ENCODE data around the gene CTSF.
"Not testable (repeated sequence)": the region's sequence is repeated elsewhere in the genome, so short reads cannot be mapped to it uniquely, and the experiment has no call there.

CTSF gene

GRCh38 chr11:66556086-66556485 is 12.3 kb downstream of the CTSF start:
- DNase-seq, result no peak

DNA sequence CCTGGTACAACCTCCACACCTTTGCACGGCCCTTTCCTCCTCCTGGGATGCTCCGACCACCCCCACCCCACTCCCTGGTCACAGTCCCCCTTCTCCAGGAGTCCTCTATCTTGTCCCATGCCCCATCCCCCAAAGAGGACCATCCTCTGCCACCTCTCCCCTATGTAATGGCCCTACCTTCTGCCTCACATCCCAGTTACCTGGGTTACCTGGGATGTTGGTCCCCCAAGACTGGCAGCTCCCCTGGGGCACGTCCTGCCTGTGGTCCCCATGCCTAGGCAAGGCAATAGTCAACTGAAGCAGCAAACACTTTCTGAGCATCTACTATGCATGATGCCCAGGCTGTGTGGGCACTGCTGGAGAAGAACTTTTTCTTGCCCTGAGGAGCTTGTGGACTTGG is 13.0 kb downstream of the CTSF start:
- DNase-seq, result no peak

DNA sequence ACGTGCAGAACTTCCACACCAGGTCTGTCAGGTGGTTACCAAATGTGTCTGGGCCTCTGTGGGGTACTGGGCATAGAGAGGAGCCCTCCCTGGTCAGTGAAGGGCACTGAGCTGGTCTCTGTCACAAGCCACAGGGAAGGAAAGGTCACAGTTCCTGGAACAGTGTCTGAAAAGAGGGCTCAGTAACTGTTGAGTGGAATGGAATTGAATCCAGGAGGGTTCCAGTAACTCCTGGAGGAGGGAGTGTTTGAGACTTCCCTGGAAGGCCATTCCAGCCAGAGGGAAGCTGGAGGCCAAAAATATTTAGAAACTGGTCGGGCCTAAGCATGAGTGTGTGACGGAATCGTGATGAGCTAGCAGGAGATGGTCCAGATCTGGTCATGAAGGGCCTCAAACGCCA is 13.8 kb downstream of the CTSF start:
- DNase-seq, result no peak

- DNase-seq, result no peak
These were observed 17.5 kb downstream of the CTSF start for GRCh38 chr11:66550887-66551286.

- no peak for DNase-seq
These were observed 18.7 kb downstream of the CTSF start for GRCh38 chr11:66549696-66550095.

DNA sequence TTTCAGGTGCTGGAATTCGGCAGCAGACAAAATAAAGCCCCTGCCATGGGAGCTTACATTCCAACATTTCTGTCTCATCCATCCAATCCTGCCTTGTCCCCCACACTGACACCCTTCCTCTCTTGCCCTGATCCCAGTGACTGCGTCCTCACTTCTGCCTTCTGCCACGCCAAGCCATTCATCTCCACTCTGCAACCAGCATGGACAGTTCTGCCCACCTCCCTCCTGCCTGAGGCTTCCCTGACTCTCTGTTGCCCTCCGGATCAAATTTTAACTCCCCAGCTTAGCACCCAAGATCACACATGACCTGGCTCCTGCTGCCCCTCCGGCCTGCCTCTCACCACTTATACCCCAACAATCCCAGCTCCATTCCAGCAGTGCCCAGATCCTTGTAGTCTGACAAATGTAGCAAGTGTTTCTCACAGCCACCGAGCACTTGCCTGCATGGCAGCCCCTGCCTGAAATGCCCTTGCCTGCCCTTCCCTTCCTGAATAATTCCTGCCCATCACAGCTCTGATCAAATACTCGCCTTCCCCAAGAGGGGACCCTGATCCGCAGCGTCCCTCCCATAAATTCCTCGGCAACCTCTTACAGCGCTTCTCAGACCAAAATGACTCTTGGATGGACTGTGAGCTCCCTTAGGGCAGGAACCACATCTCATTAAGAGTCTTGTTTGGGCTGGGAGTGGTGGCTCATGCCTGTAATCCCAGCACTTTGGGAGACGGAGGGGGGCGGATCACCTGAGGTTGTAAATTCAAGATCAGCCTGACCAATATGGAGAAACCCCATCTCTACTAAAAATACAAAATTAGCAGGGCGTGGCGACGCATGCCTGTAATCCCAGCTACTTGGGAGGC is 19.4 kb downstream of the CTSF start:
- DNase-seq, result no peak

DNA sequence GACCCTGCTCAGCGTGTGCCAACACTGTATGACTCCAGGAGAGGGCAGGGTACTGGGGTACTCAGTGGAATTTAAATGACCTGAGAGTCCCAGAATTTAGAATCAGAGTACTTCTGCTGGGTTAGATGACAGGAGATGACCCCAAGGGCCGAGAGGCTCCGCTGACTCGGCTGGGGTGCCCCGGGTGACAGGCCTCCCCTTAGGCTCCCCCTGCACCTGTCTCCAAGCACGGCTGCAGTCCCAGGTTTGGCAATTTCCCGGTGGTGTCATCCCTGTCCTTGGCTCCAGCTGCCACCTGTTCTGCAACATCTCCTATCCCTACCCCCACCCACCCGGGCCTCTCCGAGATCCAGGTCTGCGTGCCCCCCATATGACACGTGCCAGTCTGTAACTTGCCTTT is 20.4 kb downstream of the CTSF start:
- DNase-seq, result peak; percentile 30

DNA sequence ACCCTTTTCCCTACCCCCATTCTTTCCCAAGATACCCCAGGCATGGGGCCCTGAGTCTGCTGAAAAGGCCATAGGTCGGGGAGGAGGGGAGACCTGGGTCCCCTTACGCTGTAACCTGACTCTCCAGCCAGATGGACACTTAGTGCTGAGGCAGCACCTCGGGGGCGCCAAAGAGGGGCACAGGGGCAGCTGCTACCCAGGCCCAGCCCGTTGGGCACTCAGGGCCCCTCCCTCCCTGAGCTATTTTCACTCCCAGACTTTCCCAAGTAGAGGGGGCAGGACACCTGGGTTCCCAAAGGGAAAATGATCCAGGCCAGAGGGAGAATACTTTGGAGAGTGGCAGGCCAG is 20.8 kb downstream of the CTSF start:
- DNase-seq, result no peak

DNA sequence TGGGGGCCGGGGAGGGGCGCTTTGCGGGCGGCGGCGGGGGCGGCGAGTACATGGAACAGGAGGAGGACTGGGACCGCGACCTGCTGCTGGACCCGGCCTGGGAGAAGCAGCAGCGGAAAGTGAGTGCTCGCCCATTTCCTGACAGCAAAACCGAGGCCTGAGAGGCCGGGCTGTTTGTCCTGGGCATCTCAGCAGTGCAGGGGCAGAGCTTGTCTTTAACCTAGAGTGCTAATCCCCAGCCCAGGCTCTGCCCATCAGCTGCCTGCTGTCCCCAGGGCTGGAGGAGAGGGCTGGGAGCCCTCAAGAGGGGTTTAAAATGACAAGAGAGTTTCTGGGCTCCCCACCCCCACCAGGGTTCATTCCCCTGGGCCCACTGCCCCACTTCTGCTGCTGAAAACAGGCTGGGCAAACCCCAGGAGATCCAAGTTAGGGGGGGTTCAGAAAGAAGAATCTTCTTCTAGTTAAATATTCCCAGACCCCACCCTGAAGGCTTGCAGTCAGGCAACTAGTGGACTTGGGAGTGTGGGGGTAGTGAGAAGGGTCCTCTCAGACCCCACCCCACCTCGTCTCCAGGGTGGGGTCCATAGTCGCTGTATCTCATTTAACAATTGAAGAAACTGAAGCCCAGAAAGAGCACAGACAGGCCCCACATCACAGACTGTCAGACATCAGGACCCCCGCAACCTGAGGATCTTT is 21.3 kb downstream of the CTSF start:
- no peak for DNase-seq

DNA sequence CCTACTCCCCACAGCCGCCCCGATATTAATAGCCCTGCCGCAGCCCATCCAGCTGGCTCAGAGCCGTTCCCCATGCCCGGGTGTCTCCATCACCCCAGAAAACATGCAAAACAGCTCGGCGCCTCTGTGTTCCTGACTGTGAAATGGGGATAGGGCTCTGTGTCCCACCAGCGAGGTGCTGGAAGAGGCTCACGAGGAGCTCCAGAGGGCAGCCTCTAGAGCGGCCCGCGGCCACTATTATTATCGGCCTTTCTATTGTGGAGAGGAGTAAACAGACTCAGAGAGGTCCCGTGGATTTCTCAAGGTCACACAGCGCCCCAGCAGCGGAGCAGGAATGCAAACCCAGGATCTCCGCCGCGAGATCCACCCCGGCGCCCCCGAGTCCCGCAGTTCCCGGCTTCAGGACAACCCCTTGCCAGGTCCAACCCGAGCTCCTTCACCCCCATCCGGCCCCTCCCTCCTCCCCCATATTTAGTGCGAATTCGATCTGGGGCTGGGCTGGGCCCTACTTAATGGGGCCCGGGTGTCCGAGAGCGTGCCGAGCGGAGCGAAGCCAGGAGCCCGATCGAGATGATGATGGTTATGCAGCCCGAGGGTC is 21.9 kb downstream of the CTSF start, which contains the start of gene ACTN3:
ACTN3 (plus strand) TSS at position 536 of the 598 bp plus-strand sequence; CDS start at position 571, 35 bp downstream.
- no peak for DNase-seq

DNA sequence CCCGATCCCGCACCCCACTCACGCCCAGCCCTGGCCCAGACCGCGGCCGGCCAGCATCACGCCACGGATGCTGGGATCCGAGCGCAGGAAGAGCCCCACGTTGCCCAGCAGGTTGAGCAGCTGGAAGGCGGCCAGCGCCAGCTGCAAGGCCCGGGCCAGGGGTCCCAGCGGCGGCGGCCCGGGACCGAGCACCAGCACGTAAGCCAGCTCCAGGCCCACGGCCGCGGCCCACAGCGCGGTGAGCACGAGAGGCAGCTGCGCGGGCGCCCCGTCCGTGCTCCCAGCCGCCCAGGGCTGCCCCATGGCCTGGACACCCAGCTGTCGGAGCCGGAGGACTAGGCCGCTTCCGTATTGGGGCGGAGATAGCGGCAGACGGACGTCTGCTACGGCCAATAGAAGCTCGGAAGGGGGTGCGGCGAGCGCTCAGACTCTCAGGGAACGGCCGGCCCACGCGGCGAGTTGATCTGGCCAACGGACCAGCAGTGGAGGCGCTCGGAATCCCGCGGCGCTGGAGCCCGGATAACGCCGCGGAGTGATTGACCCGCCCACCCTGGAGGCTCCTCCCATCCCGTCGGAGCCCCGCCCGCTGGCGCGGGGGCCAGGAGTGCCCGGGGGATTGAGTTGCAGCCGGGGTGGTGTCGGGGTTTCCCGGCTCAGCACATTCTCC is 22.6 kb downstream of the CTSF start, which contains the start of gene ZDHHC24:
ZDHHC24 (minus strand) TSS at position 348 of the 667 bp plus-strand sequence; CDS start at position 303, 45 bp downstream.
- peak; percentile 60 for DNase-seq

GRCh38 chr11:66544952-66545351 is 23.5 kb downstream of the CTSF start:
- DNase-seq, result not testable (repeated sequence)

- no peak for DNase-seq
These were observed 24.9 kb downstream of the CTSF start for GRCh38 chr11:66543263-66544107.

DNA sequence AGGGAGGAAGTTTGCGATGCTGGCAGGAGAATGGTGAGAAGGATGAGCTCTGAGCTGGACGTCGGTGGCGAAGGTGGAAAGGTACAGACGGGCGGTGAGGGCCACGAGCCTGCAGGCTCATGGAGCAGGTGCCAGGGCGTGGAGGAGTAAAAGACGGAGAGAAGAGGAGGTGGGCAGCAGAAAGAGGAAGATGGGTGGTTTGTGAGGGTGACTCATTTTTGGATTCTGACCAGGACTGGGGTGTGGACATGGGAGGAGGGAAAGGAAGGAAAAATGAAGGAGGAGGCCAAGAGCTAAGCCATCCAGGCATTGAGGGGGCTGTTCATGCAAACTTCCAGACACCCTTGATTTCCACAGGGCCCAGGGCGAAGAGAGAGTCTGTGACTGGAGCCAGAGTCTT is 26.0 kb downstream of the CTSF start:
- no peak for DNase-seq

DNA sequence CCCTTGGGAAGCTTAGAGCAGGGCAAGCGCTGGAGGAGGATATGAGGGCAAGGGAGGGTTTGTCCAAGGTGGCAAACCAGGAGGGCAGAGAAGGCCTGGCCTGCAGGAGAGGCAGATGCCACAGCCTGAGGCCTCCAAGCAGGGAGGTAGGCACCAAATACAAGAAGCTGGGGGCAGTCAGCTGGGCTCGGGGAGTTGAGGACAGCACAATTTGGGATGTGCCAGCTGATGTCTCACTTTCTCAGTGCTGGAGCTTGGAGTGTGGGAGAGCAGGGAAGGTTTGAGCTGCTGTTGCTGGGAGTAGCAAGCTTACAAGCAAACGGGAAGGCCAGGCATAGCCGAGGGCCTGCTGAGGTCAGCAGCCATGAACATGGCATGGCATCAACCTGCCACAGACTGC is 26.5 kb downstream of the CTSF start:
- no peak for DNase-seq

DNA sequence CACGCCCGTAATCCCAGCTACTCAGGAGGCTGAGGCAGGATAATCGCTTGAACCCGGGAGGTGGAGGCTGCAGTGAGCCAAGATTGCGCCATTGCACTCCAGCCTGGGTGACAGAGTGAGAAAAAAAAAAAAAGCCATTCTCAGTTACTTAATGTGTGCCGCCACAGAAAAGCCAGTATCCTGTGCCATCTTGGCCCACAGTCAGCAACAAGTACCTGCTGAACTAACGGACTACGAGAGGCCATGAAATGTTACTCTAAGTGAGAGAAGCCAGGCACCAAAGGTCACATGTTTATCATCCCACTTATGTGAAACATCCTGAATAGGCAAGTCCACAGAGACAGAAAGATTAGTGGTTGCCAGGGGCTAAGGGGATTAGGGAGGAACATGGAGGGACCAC is 27.8 kb downstream of the CTSF start:
- DNase-seq, result not testable (repeated sequence)

- no peak for DNase-seq
These were observed 28.6 kb downstream of the CTSF start for GRCh38 chr11:66539870-66540213.

DNA sequence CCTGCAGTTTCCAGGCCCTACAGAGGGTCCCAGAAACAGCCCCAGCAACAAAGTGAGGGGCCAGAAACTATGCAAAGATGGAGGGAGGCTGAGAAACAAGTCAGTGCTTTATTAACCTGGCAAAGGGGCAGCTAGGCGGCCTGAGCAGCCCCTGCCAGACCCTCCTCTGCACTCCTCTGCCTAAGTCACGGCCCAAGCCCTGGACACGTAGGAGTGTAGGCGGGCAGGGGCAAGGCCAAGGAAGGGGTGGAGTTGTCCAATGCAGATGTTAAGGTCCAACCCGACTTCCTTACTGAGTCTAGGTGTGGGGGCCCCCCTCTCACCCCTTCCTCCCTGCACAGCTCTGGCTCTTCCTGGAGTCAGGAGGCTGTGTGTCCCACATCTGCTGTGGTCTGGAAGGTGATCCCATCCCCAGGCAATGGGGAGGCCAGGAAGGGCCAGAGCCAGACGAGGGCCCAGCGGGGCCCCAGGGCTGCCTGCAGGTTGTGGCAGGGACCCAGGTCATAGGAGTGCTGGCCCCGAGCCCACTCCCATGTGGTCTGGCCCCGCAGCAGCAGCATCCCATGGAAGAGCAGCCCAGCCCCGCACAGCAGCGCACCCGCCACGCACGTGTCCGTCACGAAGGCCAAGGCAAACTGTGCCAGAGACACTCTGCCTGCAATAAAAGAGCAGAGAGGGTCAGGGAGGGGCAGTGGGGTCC is 29.1 kb downstream of the CTSF start:
- DNase-seq, result no peak

GRCh38 chr11:66532784-66533183 is 35.6 kb downstream of the CTSF start:
- DNase-seq, result no peak

DNA sequence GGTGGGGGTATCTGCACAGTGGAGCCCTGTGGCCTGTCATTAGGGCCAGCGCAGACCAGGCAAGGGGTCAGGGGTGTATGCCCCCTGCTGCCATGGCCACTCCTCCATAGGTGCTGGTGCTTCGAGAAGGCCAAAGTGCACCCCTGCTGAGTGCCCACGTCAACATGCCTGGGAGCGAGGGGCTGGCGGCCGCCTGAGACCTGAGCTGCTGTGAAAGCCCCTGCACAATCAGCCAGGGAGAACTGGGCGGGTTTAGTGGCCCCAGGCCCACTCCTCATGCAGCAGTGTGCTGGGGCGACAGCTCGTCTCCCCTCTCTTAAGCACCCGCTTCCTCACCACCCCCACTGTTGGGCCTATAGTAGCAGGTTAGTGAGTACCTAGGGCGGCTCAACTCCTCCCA is 36.6 kb downstream of the CTSF start:
- DNase-seq, result no peak

DNA sequence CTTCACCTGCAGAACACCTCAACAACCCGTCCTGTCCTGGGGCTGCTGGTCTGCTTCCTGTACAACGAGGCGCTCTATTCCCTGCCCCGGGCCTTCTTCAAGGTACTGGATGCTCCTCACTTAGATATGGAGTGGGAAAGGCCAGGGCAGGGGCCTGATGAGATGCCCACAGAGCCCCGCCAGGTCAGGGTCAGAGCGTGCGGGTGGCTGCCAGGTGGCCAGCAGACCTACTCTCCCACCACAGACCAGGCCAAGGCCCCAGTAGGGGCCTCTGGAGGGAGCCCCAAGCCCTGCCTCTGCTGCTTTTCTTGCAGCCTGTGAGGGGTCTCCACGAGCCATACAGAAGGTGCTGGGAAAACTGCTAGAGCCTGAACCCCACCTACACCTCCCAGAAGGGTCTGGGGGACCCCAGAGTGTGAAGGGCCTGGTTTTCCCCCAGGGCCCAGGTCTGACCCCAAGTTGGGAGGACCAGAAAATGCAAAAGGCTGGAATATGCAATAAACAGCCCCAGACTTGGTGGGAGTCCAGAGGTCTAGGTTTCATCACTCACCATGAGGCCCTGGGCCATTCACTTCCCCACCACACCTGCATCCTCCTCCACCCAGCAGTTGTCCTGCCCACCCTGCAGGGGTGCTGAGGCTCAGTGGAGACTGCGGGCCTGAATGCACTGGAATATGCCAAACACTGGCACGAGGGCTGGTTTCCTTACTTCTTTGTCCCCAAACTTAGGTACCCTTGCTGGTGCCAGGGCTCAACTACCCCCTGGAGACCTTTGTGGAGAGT is 37.3 kb downstream of the CTSF start:
- no peak for DNase-seq
